Heart left ventricle (tissue), 16 donors: ENCODE measurements around the gene FLACC1. TPM values are rescaled to one million over a fixed set of nuclear protein-coding genes. Genes with fewer than 3 reads are reported as not detected.

Experiments
- ATAC-seq, 4 donors: fragments of 200-7000 bp; cut with Tn5 transposase; one replicate each; pipeline ENCODE4 v1.9.1; 2020 to 2022; ENCODE audit warnings: moderate library complexity in 4 of 4, mild to moderate bottlenecking in 3 of 4, moderate number of reproducible peaks in 1 of 4
- DNase-seq, 5 donors: peaks; one replicate each; pipeline ENCODE4 v3.0.0-alpha.2; 2020
- H3K27ac ChIP-seq, 12 donors: fragments of 200-600 bp; sonication (generic) in 4 of 12; one replicate each; pipeline versions ENCODE4 v1.5.0 to v1.8.0; 2016 to 2022; ENCODE audit warnings: mild to moderate bottlenecking in 2 of 12
- H3K27me3 ChIP-seq, 9 donors: fragments of 200-600 bp; sonication (generic) in 2 of 9; one replicate each; pipeline versions ENCODE4 v1.5.1 to v1.8.0; 2016 to 2022; ENCODE audit warnings: mild to moderate bottlenecking in 3 of 9
- H3K36me3 ChIP-seq, 9 donors: fragments of 200-600 bp; sonication (generic) in 2 of 9; one replicate each; pipeline versions ENCODE4 v1.5.0 to v1.8.0; 2018 to 2022; ENCODE audit warnings: mild to moderate bottlenecking in 2 of 9
- H3K4me1 ChIP-seq, 12 donors: fragments of 200-600 bp; sonication (generic) in 4 of 12; one replicate each; pipeline versions ENCODE4 v1.5.0 to v1.8.0; 2016 to 2022; ENCODE audit warnings: mild to moderate bottlenecking in 3 of 12
- H3K4me3 ChIP-seq, 12 donors: fragments of 200-600 bp; sonication (generic) in 4 of 12; one replicate each; pipeline versions ENCODE4 v1.5.0 to v1.8.0; 2017 to 2022; ENCODE audit warnings: mild to moderate bottlenecking in 9 of 12, moderate library complexity in 4 of 12
- H3K9me3 ChIP-seq, 12 donors: fragments of 200-600 bp; sonication (generic) in 4 of 12; one replicate each; pipeline versions ENCODE4 v1.5.0 to v1.8.0; 2016 to 2022; ENCODE audit warnings: mild to moderate bottlenecking in 1 of 12
- CTCF ChIP-seq, 12 donors: fragments of 200-600 bp; sonication (generic) in 4 of 12; IDR thresholded peaks; one replicate each; pipeline versions ENCODE4 v1.5.0 to v1.8.0; 2018 to 2022; ENCODE audit warnings: antibody characterized with exemption in 12 of 12, mild to moderate bottlenecking in 5 of 12
- POLR2A ChIP-seq, 2 donors: fragments of 450-650 bp; IDR thresholded peaks; one replicate each; pipeline ENCODE4 v1.6.1; 2017; ENCODE audit warnings: antibody characterized with exemption in 2 of 2, mild to moderate bottlenecking in 2 of 2, moderate library complexity in 2 of 2
- WGBS, 4 donors: extraction: QIAGEN DNeasy Blood & Tissue Kit in 2 of 4; methylation state at CpG; one replicate each; pipeline versions ENCODE4 v1.1.5 to v1.1.7; 2013 to 2018; 5-methylcytosine and 5-hydroxymethylcytosine counted together
- intact Hi-C, 10 donors: fragments of 100-400 bp; cut with DNase I; formaldehyde crosslinking; loops; one replicate each; pipeline versions ENCODE4 v1.11.1 to v1.14.2; 2022
- polyA plus RNA-seq, 2 donors: library from polyadenylated mRNA; stranded (reverse); fragments of 200-250 nt; gene quantifications; one replicate each; pipeline ENCODE4 v1.2.3, GENCODE V29; 2013
- total RNA-seq, 9 donors: library from RNA; depleted of rRNA in 2 of 9; stranded (reverse); fragments of >200 nt in 2 of 9; fragmentation: NEBNext Ultra II Directional in 3 of 9; extraction: Animal tissue kit (Norgen Biotek cat#: 25700) in 3 of 9; gene quantifications; one replicate each; pipeline versions ENCODE4 v1.1.0 to v1.2.4, GENCODE V29; 2016 to 2023
- donor health status: ischemic (EF 13 %, LVEDD 7.1; RV severe dilation, severe dysfunction).
- donor health status: healthy with polysubstance abuse.
- donor health status: DM: no; HTN: yes; CAD: no.
- donor health status: DM: no; HTN: no; CAD: no.
- donor health status: ischemic (EF 25% LVEDD 6.9; RV normal size, moderate dysfunction).
- donor health status: ischemic (EF 25% LVEDD 5.7; RV mildly dilated, moderate dysfunction).
- donor health status: healthy.
- donor health status: DM: yes; HTN: yes; CAD: no.
- donor health status: ischemic (EF 35%, LVEDD 5.7; RV mildly dilated, moderate dysfunction).
- donor health status: nonischemic (EF 11% LVEDD 7.7; RV severe dilation, severe dysfunction).
- donor health status: DM: yes; HTN: yes; CAD: no.
- donor health status: PGD.
- donor health status: ischemic (EF 29% LVEDD 5.4; RV normal size, mild dysfunction).
- donor health status: nonischemic (EF 23%, LVEDD 6.1; RV moderate dilation, normal function).

FLACC1 gene
- total and polyA plus RNA-seq, 11 donors = 1.1 to 8.1 (median 7.0) TPM

DNA sequence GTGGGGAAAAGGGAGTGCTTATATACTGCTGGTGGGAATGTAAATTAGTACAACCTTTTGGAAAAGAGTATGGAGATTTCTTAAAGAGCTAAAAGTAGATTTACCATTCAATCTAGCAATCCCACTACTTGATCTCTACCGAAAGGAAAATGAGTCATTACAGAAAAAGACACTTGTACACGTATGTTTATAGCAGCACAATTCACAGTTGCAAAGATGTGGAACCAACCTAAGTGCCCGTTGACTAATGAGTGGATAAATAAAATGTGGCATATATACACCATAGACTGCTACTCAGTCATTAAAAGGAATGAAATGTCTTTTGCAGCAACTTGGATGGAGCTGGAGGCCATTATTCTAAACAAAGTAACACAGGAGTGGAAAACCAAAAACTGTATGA lies 29.5 kb downstream of the FLACC1 start:
- H3K4me3 ChIP-seq = no peak overlapping the region
- DNase-seq (no peak), ATAC-seq (no peak)
- intact Hi-C loops = no loop called here
- no peaks in the 10 kb centered on the region for H3K27me3 ChIP-seq
- H3K36me3 ChIP-seq = peaks cover 0 to 15% (median 6%) of the 10 kb centered on the region in 9 donors
- H3K4me1 ChIP-seq = no peaks in the 10 kb centered on the region
- H3K9me3 ChIP-seq = peaks cover 0 to 51% (median 18%) of the 10 kb centered on the region in 12 donors
- H3K27ac ChIP-seq = no peak overlapping the region
- WGBS, 4 donors = 84 to 91% (median 89%) methylated on average over 3 of the region's 3 CpGs
- TF ChIP-seq CTCF (IDR thresholded peaks at IDR 0.05) (peak in 1 of 12 donors; percentile 5), POLR2A (IDR thresholded peaks at IDR 0.05) (no peak)

DNA sequence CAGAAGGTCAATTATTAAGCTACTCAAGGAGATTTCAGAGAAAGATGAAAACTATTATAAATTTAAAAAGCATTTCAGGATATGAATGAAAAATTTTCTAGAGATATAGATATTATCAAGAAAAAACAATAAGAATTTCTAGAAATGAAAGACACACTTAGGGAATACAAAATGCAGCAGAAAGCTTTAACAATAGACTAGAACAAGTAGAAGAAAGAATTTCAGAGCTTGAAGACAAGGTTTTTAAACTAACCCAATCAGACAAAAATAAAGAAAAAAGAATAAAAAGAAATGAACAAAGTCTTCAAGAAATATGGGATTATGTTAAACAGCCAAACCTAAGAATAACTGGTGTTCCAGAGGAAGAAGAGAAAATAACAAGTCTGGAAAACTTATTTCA lies 34.4 kb downstream of the FLACC1 start:
- DNase-seq = no peak
- TF ChIP-seq CTCF (IDR thresholded peaks at IDR 0.05) = no peak
- TF ChIP-seq POLR2A (IDR thresholded peaks at IDR 0.05) = no peak
- H3K27me3 ChIP-seq = no peaks in the 10 kb centered on the region
- no peak overlapping the region for H3K27ac ChIP-seq
- ATAC-seq = no peak
- intact Hi-C loops = no loop called here
- H3K4me1 ChIP-seq = no peaks in the 10 kb centered on the region
- H3K9me3 ChIP-seq = peaks cover 0 to 71% (median 23%) of the 10 kb centered on the region in 12 donors
- H3K36me3 ChIP-seq = peaks cover 0 to 17% (median 0%) of the 10 kb centered on the region in 9 donors
- no peak overlapping the region for H3K4me3 ChIP-seq

DNA sequence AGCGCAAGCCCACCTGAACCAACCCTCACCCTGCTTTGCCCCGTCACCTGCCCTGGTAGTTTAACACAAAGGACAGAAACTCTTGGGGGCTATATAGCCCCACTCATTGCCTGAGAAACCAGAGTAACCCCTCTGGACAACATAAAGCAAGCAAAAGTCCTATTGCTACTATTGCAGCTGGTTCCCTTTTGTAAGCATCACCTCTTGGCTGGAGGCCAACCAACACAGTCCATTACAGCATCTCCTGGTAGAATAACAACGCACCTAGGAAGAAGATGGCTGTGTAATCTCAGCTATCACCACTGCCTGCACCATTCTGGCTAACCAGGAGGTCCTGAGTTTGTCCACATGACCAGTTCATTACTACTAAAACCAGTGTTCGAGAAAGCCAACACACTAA lies 36.4 kb downstream of the FLACC1 start:
- DNase-seq (no peak), ATAC-seq (no peak)
- Histone ChIP-seq H3K27me3 (no peaks in the 10 kb centered on the region), H3K4me3 (no peak overlapping the region), H3K36me3 (peaks cover 0 to 17% (median 0%) of the 10 kb centered on the region in 9 donors), H3K4me1 (no peaks in the 10 kb centered on the region), H3K9me3 (peaks cover 0 to 57% (median 16%) of the 10 kb centered on the region in 12 donors), H3K27ac (no peak overlapping the region)
- 85 to 95% (median 94%) methylated on average over 2 to 4 of the region's 4 CpGs for WGBS, 4 donors
- TF ChIP-seq CTCF (IDR thresholded peaks at IDR 0.05) = no peak
- TF ChIP-seq POLR2A (IDR thresholded peaks at IDR 0.05) = no peak
- intact Hi-C loops = no loop called here

DNA sequence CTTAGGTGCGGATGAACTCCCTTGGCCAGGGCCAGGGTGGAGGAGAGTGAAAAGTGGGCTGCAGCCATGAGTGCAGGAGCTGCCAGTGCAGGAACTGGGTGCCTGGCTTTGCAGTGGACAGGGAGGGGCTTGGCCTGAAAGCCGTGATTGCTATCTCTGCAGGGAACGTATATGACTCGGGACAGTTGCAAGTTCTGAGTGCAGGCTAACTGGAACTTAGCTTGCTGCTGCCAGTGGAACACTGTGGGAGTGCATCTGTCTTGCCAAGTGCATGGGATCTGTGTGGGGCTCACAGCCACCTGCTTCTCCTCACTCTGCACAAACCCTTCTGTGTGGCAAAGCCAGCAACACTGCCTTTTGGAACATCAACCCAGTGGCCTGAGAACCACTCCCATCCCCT lies 36.9 kb downstream of the FLACC1 start:
- TF ChIP-seq CTCF (IDR thresholded peaks at IDR 0.05) = no peak
- no peak for TF ChIP-seq POLR2A (IDR thresholded peaks at IDR 0.05)
- no peaks in the 10 kb centered on the region for H3K27me3 ChIP-seq
- no peak overlapping the region for H3K27ac ChIP-seq
- peaks cover 0 to 17% (median 0%) of the 10 kb centered on the region in 9 donors for H3K36me3 ChIP-seq
- peak in 2 of 4 donors; percentile 15 to 50 for ATAC-seq
- no peaks in the 10 kb centered on the region for H3K4me1 ChIP-seq
- H3K9me3 ChIP-seq = peaks cover 0 to 53% (median 16%) of the 10 kb centered on the region in 12 donors
- WGBS, 4 donors = 79 to 88% (median 85%) methylated on average over 4 of the region's 4 CpGs
- intact Hi-C loops = no loop called here
- DNase-seq = no peak
- no peak overlapping the region for H3K4me3 ChIP-seq
